ENCODE data around the gene FERMT3.
A peak's percentile ranks its signal among the peaks of the same experiment; 100 is the strongest.
"Not testable (repeated sequence)": the region's sequence is repeated elsewhere in the genome, so short reads cannot be mapped to it uniquely, and the experiment has no call there.

FERMT3 gene

DNA sequence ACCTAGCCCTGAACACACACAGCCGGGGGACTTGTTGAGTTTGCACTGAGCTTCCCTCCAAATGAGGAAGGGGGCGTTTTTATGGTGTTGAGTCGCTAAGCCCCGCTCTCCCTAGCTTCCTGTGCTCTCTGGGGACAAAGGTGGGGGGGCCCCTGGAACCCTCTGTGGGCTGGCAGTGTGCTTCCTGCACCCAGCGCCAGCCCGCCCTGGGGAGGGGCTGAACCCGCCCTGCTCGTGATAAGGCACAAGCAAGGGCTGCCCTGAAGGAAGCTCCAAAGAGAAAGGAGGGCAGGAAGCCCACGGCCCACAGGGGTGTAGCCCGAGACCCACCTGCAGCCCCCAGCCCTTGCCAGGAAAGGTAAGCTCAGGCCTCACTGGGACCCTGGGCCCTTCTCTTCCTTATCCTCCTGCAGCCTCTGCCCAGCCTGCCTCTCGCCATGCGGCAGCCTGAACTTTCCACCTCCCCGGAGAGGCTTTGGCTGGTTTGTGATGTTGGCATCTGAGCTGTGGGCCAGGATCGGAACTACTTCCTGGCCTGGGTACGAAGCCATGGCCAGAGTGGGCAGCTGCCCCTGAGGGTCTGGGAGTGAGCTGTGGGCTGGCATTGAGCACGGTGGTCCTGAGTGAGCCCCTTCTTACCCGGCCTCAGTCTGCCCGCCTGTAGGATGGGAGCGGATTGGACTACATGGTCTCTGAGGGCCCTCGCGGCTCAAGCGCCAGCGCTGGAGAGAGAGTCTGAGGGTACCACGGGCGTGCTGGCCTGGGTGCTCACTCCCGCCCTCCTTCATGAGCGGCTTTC, at the start of gene FERMT3:
Gene FERMT3 (plus strand): TSS at position 265 of the 799 bp plus-strand sequence. CDS start 644 bp downstream, outside the sequence.
- H3K27me3 ChIP-seq (ENCODE audit: control insufficient read depth, insufficient read depth, low read length) = no peaks in the 10 kb centered on the region
- no peak within 1 kb of the TSS for H3K9ac ChIP-seq (ENCODE audit: low read depth, low read length)
- peaks cover 56% of the 10 kb centered on the region for H3K36me3 ChIP-seq (ENCODE audit: control insufficient read depth, insufficient read depth, low read length)
- H3K9me3 ChIP-seq (ENCODE audit: control insufficient read depth, insufficient read depth, low read length) = no peaks in the 10 kb centered on the region
- no peaks in the 10 kb centered on the region for H3K4me1 ChIP-seq (ENCODE audit: control insufficient read depth, insufficient read depth, low read length)
- H3K4me3 ChIP-seq (ENCODE audit: low read depth, low read length) = no peak within 1 kb of the TSS

GRCh38 chr11:64157631-64158394, 48.7 kb upstream of the FERMT3 start:
- Histone ChIP-seq H3K36me3 (ENCODE audit: control insufficient read depth, insufficient read depth, low read length) (no peaks in the 10 kb centered on the region), H3K27me3 (ENCODE audit: control insufficient read depth, insufficient read depth, low read length) (no peaks in the 10 kb centered on the region), H3K9me3 (ENCODE audit: control insufficient read depth, insufficient read depth, low read length) (no peaks in the 10 kb centered on the region), H3K4me1 (ENCODE audit: control insufficient read depth, insufficient read depth, low read length) (peaks cover 3% of the 10 kb centered on the region), H3K9ac (ENCODE audit: low read depth, low read length) (no peak overlapping the region), H3K4me3 (ENCODE audit: low read depth, low read length) (no peak overlapping the region)

- Histone ChIP-seq H3K4me3 (ENCODE audit: low read depth, low read length) (no peak overlapping the region), H3K9ac (ENCODE audit: low read depth, low read length) (no peak overlapping the region), H3K27me3 (ENCODE audit: control insufficient read depth, insufficient read depth, low read length) (no peaks in the 10 kb centered on the region), H3K4me1 (ENCODE audit: control insufficient read depth, insufficient read depth, low read length) (peaks cover 4% of the 10 kb centered on the region), H3K36me3 (ENCODE audit: control insufficient read depth, insufficient read depth, low read length) (no peaks in the 10 kb centered on the region), H3K9me3 (ENCODE audit: control insufficient read depth, insufficient read depth, low read length) (no peaks in the 10 kb centered on the region)
Measured at GRCh38 chr11:64161037-64161436, 45.5 kb upstream of the FERMT3 start.

GRCh38 chr11:64162769-64163168, 43.8 kb upstream of the FERMT3 start:
- not testable (repeated sequence) for H3K27me3 ChIP-seq (ENCODE audit: control insufficient read depth, insufficient read depth, low read length); H3K4me1 ChIP-seq (ENCODE audit: control insufficient read depth, insufficient read depth, low read length); H3K9me3 ChIP-seq (ENCODE audit: control insufficient read depth, insufficient read depth, low read length); H3K9ac ChIP-seq (ENCODE audit: low read depth, low read length); H3K4me3 ChIP-seq (ENCODE audit: low read depth, low read length); H3K36me3 ChIP-seq (ENCODE audit: control insufficient read depth, insufficient read depth, low read length)

DNA sequence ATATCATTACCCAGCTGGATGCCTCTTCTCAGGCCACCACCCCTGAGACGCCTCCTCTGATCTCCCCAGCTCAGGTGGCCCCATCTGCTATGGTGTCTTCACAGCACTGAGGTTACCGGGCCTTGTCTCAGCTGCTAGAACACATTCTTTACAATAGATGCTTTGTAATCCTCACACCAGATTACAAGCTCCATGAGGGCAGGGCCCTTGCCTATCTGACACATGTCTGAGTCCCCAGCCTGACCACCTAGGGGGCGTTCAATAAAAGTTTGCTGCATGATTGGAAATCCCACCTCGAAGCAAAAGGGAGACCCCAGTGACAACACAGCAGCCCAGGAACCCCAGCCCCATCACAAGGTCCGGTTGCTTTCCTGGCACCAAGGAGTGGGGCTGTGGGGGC, 42.6 kb upstream of the FERMT3 start:
- H3K36me3 ChIP-seq (ENCODE audit: control insufficient read depth, insufficient read depth, low read length) = no peaks in the 10 kb centered on the region
- H3K4me3 ChIP-seq (ENCODE audit: low read depth, low read length) = no peak overlapping the region
- no peaks in the 10 kb centered on the region for H3K27me3 ChIP-seq (ENCODE audit: control insufficient read depth, insufficient read depth, low read length)
- peaks cover 4% of the 10 kb centered on the region for H3K4me1 ChIP-seq (ENCODE audit: control insufficient read depth, insufficient read depth, low read length)
- no peak overlapping the region for H3K9ac ChIP-seq (ENCODE audit: low read depth, low read length)
- H3K9me3 ChIP-seq (ENCODE audit: control insufficient read depth, insufficient read depth, low read length) = no peaks in the 10 kb centered on the region

DNA sequence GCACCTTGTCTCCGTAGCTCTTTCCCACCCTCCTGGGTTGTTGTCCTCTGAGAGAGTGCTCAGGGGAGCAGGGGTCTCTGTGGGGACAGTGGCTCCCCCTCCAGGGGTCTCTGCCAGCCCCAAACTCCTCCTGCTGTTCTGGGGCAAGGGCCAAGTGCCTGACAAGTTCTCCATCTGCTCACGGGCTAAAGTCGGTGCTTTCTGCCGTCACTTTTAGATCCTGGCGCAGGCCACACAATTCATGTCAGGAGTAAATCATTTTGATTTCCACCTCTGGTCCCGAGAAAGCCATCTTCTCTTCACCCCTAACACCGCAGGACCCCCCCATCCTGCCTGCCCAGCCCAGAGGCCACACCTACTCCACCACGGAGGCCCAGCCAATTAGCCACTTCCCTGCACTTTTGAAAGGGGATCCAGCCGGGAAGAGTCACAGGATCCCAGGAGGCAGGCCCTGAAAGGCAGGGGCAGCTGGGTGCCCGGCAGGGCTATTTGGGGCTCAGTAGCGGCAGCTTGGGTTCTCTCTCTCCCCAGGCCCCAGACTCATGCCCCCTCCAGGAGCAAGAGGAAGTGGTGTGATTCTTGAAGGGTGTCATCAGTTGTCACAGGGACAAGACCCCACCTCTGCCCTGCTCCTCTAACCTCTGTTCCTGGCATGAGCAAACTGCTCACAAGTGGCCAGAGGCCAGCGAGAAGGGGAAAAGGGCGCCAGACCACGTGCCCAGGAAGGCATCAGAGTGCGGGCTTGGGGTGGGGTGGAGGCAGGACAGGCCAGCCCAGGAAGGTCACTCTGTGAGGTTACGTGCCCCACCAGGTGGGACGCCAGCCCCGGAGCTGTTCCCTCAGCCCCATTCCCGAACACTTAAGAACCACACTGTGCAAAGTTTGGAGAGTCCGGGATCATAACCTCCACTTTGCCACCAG, 41.9 kb upstream of the FERMT3 start:
- no peaks in the 10 kb centered on the region for H3K9me3 ChIP-seq (ENCODE audit: control insufficient read depth, insufficient read depth, low read length)
- H3K4me1 ChIP-seq (ENCODE audit: control insufficient read depth, insufficient read depth, low read length) = peaks cover 4% of the 10 kb centered on the region
- no peaks in the 10 kb centered on the region for H3K36me3 ChIP-seq (ENCODE audit: control insufficient read depth, insufficient read depth, low read length)
- H3K4me3 ChIP-seq (ENCODE audit: low read depth, low read length) = peak overlapping the region; percentile 10
- no peaks in the 10 kb centered on the region for H3K27me3 ChIP-seq (ENCODE audit: control insufficient read depth, insufficient read depth, low read length)
- H3K9ac ChIP-seq (ENCODE audit: low read depth, low read length) = no peak overlapping the region

- no peaks in the 10 kb centered on the region for H3K36me3 ChIP-seq (ENCODE audit: control insufficient read depth, insufficient read depth, low read length)
- no peak overlapping the region for H3K9ac ChIP-seq (ENCODE audit: low read depth, low read length)
- H3K27me3 ChIP-seq (ENCODE audit: control insufficient read depth, insufficient read depth, low read length) = no peaks in the 10 kb centered on the region
- peak overlapping the region; percentile 63 for H3K4me3 ChIP-seq (ENCODE audit: low read depth, low read length)
- H3K9me3 ChIP-seq (ENCODE audit: control insufficient read depth, insufficient read depth, low read length) = no peaks in the 10 kb centered on the region
- peaks cover 4% of the 10 kb centered on the region for H3K4me1 ChIP-seq (ENCODE audit: control insufficient read depth, insufficient read depth, low read length)
Measured at GRCh38 chr11:64165481-64165841, 41.1 kb upstream of the FERMT3 start.

GRCh38 chr11:64165842-64166635, 40.5 kb upstream of the FERMT3 start, which contains the start of gene MACROD1:
Gene MACROD1 (minus strand): TSS chr11:64166113. CDS start chr11:64165994, 119 bp downstream.
- Histone ChIP-seq H3K27me3 (ENCODE audit: control insufficient read depth, insufficient read depth, low read length) (no peaks in the 10 kb centered on the region), H3K36me3 (ENCODE audit: control insufficient read depth, insufficient read depth, low read length) (no peaks in the 10 kb centered on the region), H3K9ac (ENCODE audit: low read depth, low read length) (peak within 1 kb of the TSS; percentile 47), H3K4me3 (ENCODE audit: low read depth, low read length) (peak within 1 kb of the TSS; percentile 63), H3K4me1 (ENCODE audit: control insufficient read depth, insufficient read depth, low read length) (peaks cover 4% of the 10 kb centered on the region), H3K9me3 (ENCODE audit: control insufficient read depth, insufficient read depth, low read length) (no peaks in the 10 kb centered on the region)

DNA sequence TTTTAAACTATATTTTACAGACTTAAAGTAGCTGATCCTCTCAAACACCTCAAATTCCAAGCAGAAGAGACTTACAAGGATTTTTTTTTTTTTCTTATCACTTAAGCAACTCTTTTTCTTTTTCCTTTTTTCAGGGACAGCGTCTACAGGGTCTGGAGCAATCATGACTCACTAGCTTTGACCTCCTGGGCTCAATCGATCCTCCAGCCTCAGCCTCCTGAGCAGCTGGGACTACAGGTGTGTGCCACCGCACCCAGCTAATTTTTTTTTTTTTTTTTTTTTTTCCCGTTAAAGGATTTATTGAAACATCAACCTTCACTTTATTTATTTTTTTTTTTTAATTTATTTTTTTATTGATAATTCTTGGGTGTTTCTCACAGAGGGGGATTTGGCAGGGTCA, 36.1 kb upstream of the FERMT3 start:
- H3K9ac ChIP-seq (ENCODE audit: low read depth, low read length) = no peak overlapping the region
- H3K4me1 ChIP-seq (ENCODE audit: control insufficient read depth, insufficient read depth, low read length) = no peaks in the 10 kb centered on the region

DNA sequence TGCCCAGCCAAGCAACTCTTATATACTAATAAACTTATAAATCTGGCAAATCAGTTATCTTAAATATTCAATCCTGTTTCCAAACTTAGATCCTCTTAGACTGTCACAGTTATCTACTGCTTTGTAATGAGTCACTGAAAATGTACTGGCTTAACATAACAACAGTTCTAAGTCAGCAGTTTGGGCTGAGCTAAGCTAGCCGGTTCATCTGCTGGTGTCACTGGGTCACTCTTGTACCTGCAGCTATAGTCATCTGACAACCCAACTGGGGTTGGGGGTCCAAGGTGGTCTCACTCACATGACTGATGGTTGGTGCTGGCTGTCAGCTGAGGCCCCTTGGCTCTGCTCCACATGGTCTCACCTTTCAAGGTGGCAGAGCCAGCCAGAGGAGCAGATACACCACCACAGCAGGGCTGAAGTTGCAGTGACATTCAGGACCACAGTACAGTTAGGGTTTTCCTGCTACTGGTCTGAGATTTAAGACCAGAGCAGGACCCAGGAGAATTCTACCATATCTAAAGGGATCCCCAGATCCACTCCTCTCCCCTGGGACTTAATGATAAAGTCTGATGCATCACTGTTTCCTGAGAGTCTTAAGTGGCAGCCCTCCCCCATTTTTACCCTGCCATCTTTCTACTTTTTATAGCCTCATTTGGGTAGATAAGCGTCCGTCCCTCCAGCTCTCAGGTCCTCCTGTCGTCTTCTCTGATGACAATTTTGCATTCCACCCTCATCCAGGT, 32.7 kb upstream of the FERMT3 start:
- Histone ChIP-seq H3K36me3 (ENCODE audit: control insufficient read depth, insufficient read depth, low read length) (no peaks in the 10 kb centered on the region), H3K4me3 (ENCODE audit: low read depth, low read length) (no peak overlapping the region), H3K9ac (ENCODE audit: low read depth, low read length) (no peak overlapping the region), H3K4me1 (ENCODE audit: control insufficient read depth, insufficient read depth, low read length) (no peaks in the 10 kb centered on the region), H3K9me3 (ENCODE audit: control insufficient read depth, insufficient read depth, low read length) (no peaks in the 10 kb centered on the region), H3K27me3 (ENCODE audit: control insufficient read depth, insufficient read depth, low read length) (no peaks in the 10 kb centered on the region)

More for the DNA sequence above, 36.1 kb upstream of the FERMT3 start:
- Histone ChIP-seq H3K36me3 (ENCODE audit: control insufficient read depth, insufficient read depth, low read length) (no peaks in the 10 kb centered on the region), H3K4me3 (ENCODE audit: low read depth, low read length) (no peak overlapping the region), H3K9me3 (ENCODE audit: control insufficient read depth, insufficient read depth, low read length) (no peaks in the 10 kb centered on the region), H3K27me3 (ENCODE audit: control insufficient read depth, insufficient read depth, low read length) (no peaks in the 10 kb centered on the region)

All from iPS-15b (cell line).